ENCODE results near the gene STAU1.
"Not testable (repeated sequence)": the region's sequence is repeated elsewhere in the genome, so short reads cannot be mapped to it uniquely, and the experiment has no call there.

The STAU1 gene

DNA sequence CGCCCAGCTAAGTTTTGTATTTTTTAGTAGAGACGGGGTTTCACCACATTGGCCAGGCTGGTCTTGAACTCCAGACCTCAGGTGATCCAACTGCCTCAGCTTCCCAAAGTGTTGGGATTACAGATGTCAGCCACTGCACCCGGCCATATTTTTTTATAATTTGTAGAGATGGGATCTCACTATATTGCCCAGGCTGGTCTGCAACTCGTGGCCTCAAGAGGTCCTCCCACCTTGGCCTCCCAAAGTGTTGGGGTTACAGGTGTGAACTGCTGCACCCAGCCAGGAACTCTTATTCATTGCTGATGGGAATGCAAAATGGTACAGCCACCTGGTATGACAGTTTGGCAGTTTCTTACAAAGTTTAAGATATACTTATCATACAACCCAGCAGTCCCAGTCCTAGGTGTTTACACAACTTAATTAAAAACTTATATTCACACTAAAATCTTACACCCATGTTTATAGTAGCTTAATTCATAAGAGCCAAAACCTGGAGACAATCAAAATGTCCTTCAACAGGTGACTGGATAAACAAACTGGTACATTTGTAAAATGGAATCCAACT lies 11.7 kb upstream of the STAU1 start:
- DNase-seq, result no peak

GRCh38 chr20:49192944-49193518 lies 4.9 kb upstream of the STAU1 start:
- DNase-seq, result not testable (repeated sequence)

DNA sequence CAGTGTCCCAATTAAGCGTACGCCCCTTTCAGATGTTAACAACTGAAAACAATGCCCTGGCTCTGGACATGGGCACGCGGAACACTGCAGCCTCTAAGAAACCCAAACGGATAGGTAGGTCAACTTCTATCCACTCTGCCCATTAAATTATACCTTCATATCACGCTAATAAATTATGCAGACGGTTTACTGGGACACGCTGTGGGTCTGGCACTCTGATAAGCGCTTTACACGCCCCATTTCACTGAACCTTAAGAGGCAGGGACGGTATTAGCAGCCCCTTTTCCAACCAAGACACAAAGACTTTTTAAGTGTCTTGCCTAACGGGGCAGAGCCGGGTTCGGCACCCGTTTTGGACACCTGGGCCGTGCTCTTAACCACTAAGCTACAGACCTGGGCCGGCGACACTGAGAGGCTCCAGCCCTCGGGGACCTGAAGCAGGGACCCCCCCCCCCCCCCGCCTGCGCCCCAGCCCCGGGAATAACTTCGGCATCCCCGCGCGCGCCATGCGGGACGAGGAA lies 744 bp downstream of the STAU1 start:
- DNase-seq, result no peak

DNA sequence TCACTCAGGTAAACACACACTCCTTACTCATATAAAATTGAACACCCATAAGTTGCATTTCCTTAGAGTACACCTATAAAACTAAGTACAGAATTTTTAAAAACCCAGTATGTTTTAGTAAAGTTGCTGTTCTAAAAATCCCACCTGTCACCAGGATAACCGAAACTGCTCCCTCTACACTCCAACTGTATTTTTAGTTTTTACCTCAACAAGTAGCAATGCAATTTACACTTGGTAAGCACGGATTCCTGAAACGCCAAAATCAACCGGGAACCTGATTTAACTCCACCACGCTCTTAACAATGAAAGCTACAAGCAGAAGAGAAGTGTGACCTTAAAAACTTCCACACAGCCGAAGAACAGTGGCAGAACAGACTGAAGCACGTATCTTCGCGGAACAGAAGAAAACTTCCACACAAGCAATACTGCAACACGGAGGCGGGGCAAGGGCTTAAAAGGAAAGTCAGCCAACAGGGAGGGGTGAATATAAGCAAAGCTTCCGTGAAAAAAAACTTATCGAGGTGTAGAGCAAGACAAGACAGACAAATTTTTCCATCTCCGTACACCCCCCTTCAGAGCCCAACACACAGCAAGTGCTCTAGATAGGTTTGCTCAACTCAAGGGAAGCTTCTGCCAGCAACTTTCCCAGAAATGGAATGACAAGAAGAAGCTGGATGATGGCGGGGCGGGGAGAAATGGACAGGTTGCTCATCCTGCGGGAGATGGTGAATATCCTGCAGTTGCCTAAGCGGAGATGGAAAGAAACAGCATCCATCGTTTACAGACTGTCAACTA lies 1.4 kb downstream of the STAU1 start:
- no peak for DNase-seq

GRCh38 chr20:49185071-49185761 lies 2.9 kb downstream of the STAU1 start:
- no peak for DNase-seq

- DNase-seq, result no peak
Observed at GRCh38 chr20:49184691-49185070, 3.5 kb downstream of the STAU1 start.

DNA sequence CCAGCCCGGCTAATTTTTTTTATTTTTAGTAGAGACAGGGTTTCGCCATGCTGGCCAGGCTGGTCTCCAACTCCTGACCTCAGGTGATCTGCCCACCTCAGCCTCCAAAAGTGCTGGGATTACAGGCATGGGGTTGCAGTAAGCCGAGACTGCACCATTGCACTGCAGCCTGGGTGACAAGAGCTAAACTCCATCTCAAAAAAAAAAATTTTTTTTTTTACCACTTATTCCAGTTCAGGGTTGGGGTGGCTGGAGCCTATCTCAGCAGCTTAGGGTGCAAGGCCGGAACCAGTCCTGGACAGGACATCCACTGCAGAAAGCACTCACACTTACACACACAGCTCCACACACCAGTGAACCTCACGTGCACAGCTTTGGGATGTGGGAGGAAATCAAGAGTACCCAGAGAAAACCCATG lies 4.0 kb downstream of the STAU1 start:
- not testable (repeated sequence) for DNase-seq

DNA sequence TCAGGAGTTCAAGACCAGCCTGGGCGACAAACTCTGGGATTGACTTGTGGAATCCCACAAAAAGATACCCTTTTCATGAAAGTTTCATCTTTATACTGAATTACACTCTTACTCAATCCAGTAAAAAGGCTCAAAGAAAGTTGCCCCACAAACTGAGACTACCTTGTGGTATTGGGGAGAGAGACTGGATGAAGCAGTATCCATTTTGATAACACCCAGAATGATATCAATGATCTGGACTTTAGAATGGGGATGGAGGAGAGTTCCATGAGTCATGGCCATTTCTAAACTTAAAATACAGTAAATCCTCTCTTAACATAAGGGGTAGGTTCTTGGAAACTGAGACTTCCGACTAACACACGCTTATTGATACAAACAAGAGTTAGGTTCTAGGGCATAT lies 4.7 kb downstream of the STAU1 start:
- no peak for DNase-seq

- no peak for DNase-seq
Observed at GRCh38 chr20:49181265-49181877, 6.8 kb downstream of the STAU1 start.

- DNase-seq, result no peak
Observed at GRCh38 chr20:49179368-49180277, 8.5 kb downstream of the STAU1 start.

GRCh38 chr20:49174183-49174582 lies 14.0 kb downstream of the STAU1 start:
- no peak for DNase-seq

- no peak for DNase-seq
Observed at GRCh38 chr20:49172413-49172812, 15.7 kb downstream of the STAU1 start.

- DNase-seq, result no peak
Observed at GRCh38 chr20:49171909-49172308, 16.2 kb downstream of the STAU1 start.

DNA sequence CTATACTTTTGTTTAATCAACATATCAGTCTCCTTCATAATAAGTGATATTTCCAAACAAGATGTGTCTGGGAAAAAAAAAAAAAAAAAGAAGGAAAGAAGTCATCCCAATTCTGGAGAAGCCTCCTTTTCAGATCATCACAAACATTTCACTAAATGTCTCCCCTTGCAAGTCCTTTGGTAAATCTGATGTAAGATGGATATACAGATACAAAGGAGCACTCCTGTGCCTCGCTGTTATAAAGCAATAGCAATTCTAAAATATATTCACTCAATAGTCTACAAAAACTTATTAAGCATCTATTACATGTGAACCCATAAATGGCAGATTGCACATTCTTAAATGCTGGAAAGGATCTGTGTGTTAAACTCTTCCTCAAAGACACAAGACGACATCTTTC lies 17.4 kb downstream of the STAU1 start:
- no peak for DNase-seq

DNA sequence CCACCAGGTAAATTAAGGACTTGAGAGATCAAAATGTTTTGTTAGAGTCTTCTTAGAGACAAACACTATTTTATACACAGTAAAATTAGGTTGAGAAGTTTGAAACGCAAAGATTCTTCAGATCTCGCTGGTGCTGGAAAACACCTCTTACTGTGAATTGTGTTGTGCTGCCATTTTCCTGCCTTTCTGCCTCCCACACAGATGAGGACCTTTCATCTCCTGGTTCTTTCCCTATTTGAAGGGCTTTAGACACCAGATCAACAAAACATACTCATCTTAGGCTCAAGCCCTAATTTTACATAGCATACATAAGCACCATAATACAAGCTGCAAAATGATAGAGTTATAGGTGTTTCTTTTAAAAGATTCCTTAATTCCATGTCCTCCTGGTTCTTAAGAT lies 18.6 kb downstream of the STAU1 start:
- DNase-seq, result no peak

GRCh38 chr20:49168864-49169263 lies 19.3 kb downstream of the STAU1 start:
- not testable (repeated sequence) for DNase-seq

- DNase-seq, result no peak
Observed at GRCh38 chr20:49167811-49168507, 20.2 kb downstream of the STAU1 start.

DNA sequence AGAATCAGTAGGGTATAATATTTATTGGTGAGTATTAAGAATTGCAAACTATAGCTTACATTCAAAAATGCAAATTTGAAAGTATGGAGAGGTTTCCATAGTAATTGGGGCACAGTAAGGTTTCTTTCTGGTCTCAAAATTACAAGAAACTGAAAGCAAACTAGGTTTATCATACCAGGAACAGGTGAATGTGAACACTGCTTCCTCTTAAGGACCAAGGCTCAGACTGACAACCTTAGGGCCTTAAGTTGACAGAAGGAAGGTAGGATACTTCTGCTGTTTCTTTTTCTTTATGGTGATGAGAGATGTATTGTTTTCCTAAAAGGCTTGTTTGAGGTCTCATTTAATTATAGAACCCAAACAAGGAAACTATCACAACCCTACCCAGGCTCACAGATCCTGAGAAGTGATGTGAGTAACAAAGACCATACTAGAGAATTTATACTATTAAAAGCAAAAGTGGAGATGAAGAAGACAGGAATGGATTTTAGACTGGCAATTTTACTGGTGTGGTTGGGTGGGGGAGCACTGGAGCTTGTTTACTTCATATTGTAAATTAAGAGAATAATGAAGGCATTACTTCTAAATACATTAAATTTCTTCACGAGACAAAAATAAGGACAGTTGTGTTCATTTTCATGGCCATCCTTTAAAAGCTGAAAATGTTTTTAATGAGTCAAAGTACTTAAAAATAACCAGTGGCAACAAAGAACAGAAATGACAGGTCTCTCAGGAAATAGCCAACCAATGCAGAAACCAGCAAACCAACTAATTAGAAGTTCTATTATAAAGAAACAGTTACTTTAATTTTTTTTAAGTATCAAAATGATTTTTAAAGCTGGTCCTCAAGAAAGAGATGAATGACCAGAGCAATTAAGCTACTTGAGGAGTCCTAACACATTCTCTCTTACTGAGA lies 21.3 kb downstream of the STAU1 start:
- DNase-seq, result no peak

- DNase-seq, result no peak
Observed at GRCh38 chr20:49165611-49166010, 22.5 kb downstream of the STAU1 start.

- DNase-seq, result no peak
Observed at GRCh38 chr20:49163696-49164095, 24.4 kb downstream of the STAU1 start.
